ENCODE data around the gene SLC6A16.
"Not testable (repeated sequence)": the region's sequence is repeated elsewhere in the genome, so short reads cannot be mapped to it uniquely, and the experiment has no call there.

SLC6A16 gene

DNA sequence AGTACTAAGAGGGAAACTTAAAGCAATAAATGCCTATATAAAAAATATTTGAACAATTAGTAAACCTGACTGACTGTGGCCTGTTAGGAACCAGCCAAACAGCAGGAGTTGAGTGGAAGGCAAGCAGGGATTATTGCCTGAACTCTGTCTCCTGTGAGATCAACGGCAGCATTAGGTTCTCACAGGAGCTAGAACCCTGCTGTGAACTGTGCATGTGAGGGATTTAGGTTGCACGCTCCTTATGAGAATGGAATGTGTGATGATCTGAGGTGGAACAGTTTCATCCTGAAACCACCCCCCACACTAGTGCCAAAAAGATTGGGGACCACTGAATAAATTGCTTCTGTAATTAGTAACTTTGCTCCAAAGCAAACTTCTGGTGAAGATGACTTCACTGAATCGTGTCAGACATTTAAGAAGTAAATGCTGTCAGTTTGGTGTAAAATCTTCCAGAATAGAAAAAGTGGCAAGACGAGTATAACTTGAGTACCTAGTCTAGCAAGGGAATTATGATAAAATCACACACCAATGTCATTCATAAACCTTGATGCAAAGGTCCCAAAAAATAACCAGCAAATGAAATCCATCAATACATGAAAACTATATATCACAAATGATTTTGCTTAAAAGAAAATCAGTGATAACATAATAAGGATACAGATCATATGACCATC lies 53.8 kb downstream of the SLC6A16 start:
- no peak for DNase-seq (ENCODE audit: low spot score)

DNA sequence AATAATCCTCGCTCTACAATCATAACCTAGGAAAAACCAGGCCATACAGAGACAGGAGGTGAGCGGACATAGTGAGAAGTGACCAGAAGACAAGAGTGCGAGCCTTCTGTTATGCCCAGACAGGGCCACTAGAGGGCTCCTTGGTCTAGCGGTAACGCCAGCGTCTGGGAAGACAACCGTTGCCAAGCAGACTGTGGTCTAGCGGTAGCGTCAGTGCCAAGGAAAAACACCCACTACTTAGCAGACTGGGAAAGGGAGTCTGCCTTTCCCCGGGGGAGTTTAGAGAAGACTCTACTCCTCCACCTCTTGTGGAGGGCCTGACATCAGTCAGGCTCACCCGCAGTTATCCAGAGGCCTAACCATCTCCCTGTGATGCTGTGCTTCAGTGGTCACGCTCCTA lies 58.6 kb downstream of the SLC6A16 start:
- DNase-seq (ENCODE audit: low spot score): not testable (repeated sequence)

DNA sequence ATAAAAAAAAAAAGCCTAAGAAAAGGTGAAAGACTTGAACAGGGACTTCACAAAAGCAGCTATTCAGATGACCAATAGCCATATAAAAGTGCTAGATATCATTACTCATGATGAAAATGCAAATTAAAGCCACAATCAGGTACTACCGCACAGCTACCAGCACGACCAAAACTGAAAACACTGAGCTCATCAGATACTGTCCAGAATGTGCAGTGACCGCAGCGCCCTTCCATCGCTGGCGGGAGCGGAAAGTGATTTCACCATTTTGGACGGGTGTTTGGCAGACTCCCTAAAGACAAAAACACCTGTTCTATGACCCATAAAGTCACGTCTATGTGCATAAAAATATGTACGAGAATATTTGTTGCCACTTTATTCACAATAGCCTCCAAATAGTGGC lies 60.7 kb downstream of the SLC6A16 start:
- DNase-seq (ENCODE audit: low spot score): no peak

DNA sequence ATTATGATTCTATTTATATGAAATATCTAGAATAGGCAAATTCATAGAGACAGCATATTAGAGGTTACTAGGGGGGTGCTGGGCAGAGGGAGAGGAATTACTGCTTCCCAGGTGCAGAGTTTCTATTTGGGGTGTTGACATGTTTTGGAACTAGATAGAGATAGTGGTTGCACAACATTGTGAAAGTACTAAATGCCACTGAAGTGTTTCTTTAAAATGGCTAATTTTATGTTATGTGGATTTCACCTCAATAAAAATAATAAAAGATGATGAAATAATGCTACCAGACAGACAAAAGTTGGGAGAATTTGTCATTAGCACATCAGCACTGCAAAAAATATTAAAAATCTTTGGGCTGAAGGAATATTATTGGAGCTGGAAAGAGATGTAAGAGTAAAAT lies 63.4 kb downstream of the SLC6A16 start:
- DNase-seq (ENCODE audit: low spot score): no peak

DNA sequence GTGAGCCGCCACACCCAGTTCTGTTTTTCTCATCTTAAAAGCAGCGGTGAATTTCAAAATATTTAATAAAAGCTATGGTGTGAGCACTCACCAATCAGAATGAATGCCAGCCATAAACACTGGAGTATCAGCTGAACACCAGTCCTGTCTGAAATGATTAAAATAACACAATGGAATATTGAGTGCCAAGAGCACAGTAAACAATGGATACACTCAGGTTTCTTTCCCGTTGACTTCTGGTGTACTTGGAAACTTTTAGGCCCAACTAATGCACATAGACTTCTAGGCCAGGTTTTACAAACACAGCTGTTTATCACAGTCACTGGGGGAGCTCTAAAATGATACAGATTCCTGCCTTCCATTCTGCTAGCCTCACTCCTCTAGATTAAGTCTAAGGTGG lies 68.3 kb downstream of the SLC6A16 start:
- DNase-seq (ENCODE audit: low spot score): no peak

DNA sequence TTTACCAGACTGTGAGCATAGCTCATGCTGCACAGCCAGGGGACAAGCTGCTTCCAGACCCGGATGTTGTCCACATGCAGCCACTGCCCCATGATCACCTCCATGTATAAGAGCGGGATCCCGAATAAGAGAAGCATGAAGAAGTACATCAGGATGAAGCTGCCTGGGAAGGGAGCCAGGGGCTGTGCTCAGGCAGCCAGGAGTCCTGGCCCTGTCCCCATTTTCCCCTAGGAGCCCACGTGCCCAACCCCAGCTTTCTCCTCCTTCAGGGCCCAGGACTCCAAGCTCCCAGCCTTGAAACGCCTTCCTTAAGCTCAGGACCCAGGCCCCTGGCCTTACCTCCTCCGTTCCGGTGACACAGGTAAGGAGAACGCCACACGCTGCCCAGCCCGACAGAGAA lies 69.3 kb downstream of the SLC6A16 start:
- no peak for DNase-seq (ENCODE audit: low spot score)

DNA sequence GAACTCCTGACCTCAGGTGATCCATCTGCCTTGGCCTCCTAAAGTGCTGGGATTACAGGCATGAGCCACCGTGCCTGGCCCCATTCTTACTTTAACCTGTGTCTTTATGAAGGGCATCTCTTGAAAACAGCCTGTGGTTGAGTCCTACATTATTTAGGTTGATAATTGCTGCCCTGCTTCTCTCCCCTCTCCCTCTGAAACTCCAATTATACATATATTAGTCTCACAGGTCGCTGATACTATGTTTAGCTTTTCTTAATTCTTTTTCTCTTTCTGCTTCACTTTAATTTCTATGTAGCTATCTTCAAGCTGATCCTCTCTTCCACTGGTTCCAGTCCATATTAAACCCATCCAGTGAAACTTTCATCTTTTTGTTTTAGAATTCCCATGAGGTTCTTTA lies 75.1 kb downstream of the SLC6A16 start:
- DNase-seq (ENCODE audit: low spot score): no peak

DNA sequence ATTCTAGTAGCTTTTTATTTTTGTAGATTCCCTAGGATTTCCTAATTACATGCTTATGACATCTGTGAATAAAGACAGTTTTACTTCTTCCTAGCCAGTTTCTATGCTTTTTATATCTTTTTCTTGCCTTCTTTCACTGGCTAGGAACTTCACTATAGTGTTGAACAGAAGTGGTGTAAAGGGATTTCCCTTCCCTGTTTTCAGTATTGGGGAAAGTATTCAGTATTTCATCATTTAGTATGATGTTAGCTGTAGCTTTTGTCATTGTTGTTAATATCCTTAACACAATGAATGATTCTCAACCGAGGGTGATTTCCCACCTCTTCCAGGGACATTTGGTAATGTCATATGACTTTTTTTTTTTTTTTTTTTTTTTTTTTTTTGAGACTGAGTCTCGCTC lies 77.3 kb downstream of the SLC6A16 start:
- DNase-seq (ENCODE audit: low spot score): no peak

DNA sequence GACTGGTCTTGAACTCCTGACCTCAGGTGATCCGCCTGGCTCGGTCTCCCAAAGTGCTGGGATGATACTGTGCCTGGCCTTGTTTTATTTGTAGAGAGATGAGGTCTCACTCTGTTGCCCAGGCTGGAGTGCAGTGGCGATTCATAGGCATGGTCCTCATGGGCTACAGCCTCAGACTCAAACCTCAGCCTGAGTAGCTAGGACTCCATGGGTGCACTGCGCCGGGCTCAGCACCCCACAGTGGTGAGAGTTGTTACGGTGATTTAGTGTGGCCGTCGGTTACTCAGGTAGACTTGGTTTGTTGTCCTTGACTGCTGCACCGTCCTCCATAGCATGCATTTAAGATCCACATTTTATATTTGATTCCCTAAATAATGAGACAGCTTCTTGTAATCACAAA lies 80.7 kb downstream of the SLC6A16 start:
- DNase-seq (ENCODE audit: low spot score): no peak

DNA sequence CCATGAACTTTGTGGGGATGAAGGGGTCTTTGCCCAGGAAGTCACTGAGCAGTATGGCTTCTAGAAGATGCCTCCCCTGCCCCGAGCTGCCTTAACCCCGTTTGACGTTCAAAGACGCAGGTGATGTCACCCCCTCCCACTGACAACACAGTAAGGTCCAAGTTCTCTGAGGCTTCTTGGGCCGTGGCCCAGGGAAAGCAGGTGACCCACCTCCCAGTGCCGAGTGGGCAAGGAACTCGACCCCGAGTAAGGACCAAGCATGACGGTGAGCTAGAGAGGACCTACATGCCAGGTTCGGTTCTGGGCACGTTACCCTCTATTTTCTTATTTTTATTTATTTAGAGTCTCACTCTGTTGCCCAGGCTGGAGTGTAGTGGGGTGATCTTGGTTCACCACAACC lies 81.3 kb downstream of the SLC6A16 start:
- DNase-seq (ENCODE audit: low spot score): no peak

DNA sequence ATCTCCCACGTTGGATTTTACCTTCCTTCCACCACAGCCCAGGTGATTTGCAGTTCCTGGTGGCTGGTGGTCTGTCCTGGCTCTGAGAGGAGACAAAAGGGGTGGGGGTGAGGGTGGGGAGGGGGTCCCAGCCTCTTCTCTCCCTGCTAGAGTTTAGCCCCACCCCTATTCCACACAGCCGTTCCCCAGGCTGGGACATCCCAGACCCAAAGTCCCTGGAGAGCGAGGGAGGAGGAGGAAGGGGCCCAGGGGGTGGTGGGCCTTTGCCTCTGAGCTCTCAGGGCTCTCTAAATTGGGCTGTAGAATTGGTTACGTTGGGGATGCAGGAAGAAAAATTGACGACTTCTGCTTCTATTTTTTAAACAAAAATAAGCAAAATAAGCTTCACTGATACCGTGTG lies 81.9 kb downstream of the SLC6A16 start:
- no peak for DNase-seq (ENCODE audit: low spot score)

DNA sequence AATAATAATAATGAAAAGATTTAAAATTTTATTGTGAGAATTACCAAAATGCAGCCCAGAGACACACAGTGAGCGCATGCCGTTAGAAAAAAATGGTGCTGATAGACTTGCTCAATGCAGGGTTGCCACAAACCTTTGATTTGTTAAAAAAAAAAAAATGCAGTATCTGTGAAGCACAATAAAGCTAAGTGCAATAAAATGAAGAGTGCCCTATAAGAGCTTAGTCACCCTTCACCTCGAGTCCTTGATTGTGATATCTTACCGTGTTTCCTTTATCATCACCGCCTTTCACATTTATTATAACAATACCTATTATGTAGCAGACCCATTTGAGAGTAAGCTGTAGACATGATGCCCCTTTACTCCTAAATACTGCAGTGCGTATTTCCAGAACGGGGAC lies 83.2 kb downstream of the SLC6A16 start:
- no peak for DNase-seq (ENCODE audit: low spot score)
